GM23338 (cell line): ENCODE results near the gene CST1. TPM values are rescaled to one million over a fixed set of nuclear protein-coding genes. Genes with fewer than 3 reads are reported as not detected.
"Not testable (repeated sequence)": the region's sequence is repeated elsewhere in the genome, so short reads cannot be mapped to it uniquely, and the experiment has no call there.

Experiments used
- ATAC-seq: fragments of 200-7000 bp; cut with Tn5 transposase; 3 replicates; pipeline ENCODE4 v1.9.1; 2020
- DNase-seq: peaks from one replicate; pipeline ENCODE4 v3.0.0-alpha.2; 2015; ENCODE audit warnings: low spot score
- H2AFZ ChIP-seq: fragments of 200-600 bp; sonication (generic); 2 replicates; pipeline ENCODE4 v1.8.0; 2016; ENCODE audit warnings: antibody characterized with exemption, mild to moderate bottlenecking, moderate library complexity
- H3F3A ChIP-seq: fragments of 200-600 bp; sonication (generic); replicated peaks from 2 replicates; pipeline ENCODE4 v1.8.0; 2017; ENCODE audit warnings: antibody characterized with exemption, mixed run types, low read depth
- H3K27ac ChIP-seq: fragments of 200-600 bp; sonication (generic); 2 replicates; pipeline ENCODE4 v1.6.1; 2016; ENCODE audit warnings: low read depth
- H3K27me3 ChIP-seq: fragments of 200-600 bp; sonication (generic); 2 replicates; pipeline ENCODE4 v1.8.0; 2016; ENCODE audit warnings: mild to moderate bottlenecking, mixed run types, moderate library complexity; ENCODE audit not compliant: insufficient read depth
- H3K36me3 ChIP-seq: fragments of 200-600 bp; sonication (generic); 2 replicates; pipeline ENCODE4 v1.8.0; 2016; ENCODE audit warnings: mild to moderate bottlenecking; ENCODE audit not compliant: insufficient read depth
- H3K4me1 ChIP-seq: fragments of 200-600 bp; sonication (generic); 2 replicates; pipeline ENCODE4 v1.8.0; 2016; ENCODE audit warnings: mild to moderate bottlenecking, moderate library complexity; ENCODE audit not compliant: insufficient read depth
- H3K4me2 ChIP-seq: fragments of 200-600 bp; sonication (generic); 2 replicates; pipeline ENCODE4 v1.7.1; 2017; ENCODE audit warnings: mixed run types
- H3K4me3 ChIP-seq: fragments of 200-600 bp; sonication (generic); 2 replicates; pipeline ENCODE4 v1.6.1; 2016; ENCODE audit warnings: mixed run types
- H3K79me2 ChIP-seq: fragments of 200-600 bp; sonication (generic); replicated peaks from 2 replicates; pipeline ENCODE4 v1.8.0; 2017; ENCODE audit warnings: mild to moderate bottlenecking; ENCODE audit not compliant: insufficient read depth
- H3K9me2 ChIP-seq: fragments of 200-600 bp; sonication (generic); 2 replicates; pipeline ENCODE4 v1.8.0; 2017; ENCODE audit not compliant: insufficient read depth
- H4K20me1 ChIP-seq: fragments of 200-600 bp; sonication (generic); replicated peaks from 2 replicates; pipeline ENCODE4 v1.8.0; 2017; ENCODE audit warnings: mild to moderate bottlenecking; ENCODE audit not compliant: insufficient read depth
- H3K27ac Mint-ChIP-seq: 2 replicates; pipeline ENCODE4 v1.8.0; 2020; ENCODE audit warnings: inconsistent platforms, mild to moderate bottlenecking, moderate library complexity, mixed read lengths
- H3K27me3 Mint-ChIP-seq: 3 replicates; pipeline ENCODE4 v1.8.0; 2022; ENCODE audit warnings: low read depth, mild to moderate bottlenecking, moderate library complexity, mixed read lengths, inconsistent platforms; ENCODE audit not compliant: insufficient read depth, poor library complexity
- H3K36me3 Mint-ChIP-seq: 3 replicates; pipeline ENCODE4 v1.8.0; 2021; ENCODE audit warnings: low read depth, mild to moderate bottlenecking, inconsistent platforms, moderate library complexity, mixed read lengths
- H3K4me1 Mint-ChIP-seq: 3 replicates; pipeline ENCODE4 v1.8.0; 2020; ENCODE audit warnings: mild to moderate bottlenecking, inconsistent platforms, mixed read lengths
- H3K4me3 Mint-ChIP-seq: 3 replicates; pipeline ENCODE4 v1.8.0; 2021; ENCODE audit warnings: moderate library complexity, mild to moderate bottlenecking, inconsistent platforms, mixed read lengths
- H3K9me3 Mint-ChIP-seq: 3 replicates; pipeline ENCODE4 v1.8.0; 2020; ENCODE audit warnings: moderate library complexity, mild to moderate bottlenecking, inconsistent platforms, mixed read lengths
- ETS1 ChIP-seq: IDR thresholded peaks from 2 replicates; pipeline ENCODE4 v1.6.1; 2016; ENCODE audit warnings: antibody characterized with exemption
- JUNB ChIP-seq: IDR thresholded peaks from one replicate; pipeline ENCODE4 v1.6.1; 2016; ENCODE audit warnings: antibody characterized with exemption; ENCODE audit not compliant: unreplicated experiment
- NANOG ChIP-seq: IDR thresholded peaks from 2 replicates; pipeline ENCODE4 v1.6.1; 2016; ENCODE audit warnings: antibody characterized with exemption, borderline replicate concordance
- POLR2AphosphoS5 ChIP-seq: IDR thresholded peaks from 2 replicates; pipeline ENCODE4 v1.6.1; 2016; ENCODE audit warnings: antibody characterized with exemption, low read depth
- STAT1 ChIP-seq: IDR thresholded peaks from one replicate; pipeline ENCODE4 v1.6.1; 2016; ENCODE audit warnings: antibody characterized with exemption; ENCODE audit not compliant: unreplicated experiment
- polyA plus RNA-seq: library from polyadenylated mRNA; unstranded; fragments of >200 nt; fragmentation: Nextera tagmentation; extraction: Ambion mirVana; gene quantifications from 2 replicates; pipeline ENCODE4 v1.2.1, GENCODE V29; 2016
- total RNA-seq: library from RNA; depleted of rRNA; stranded (reverse); fragments of >200 nt; shearing (Covaris generic); gene quantifications from 2 replicates; pipeline ENCODE4 v1.2.3, GENCODE V29; 2014
- TF ChIP-seq, protein P1 (sequence below), 2 experiments: fragments of 200-600 bp in 1 of 2; sonication (generic) in 1 of 2; conservative IDR thresholded peaks; 2 replicates each; pipeline versions ENCODE4 v1.5.1 to v1.6.1; 2016 to 2017; ENCODE audit warnings: antibody characterized with exemption in 2 of 2, low read depth in 2 of 2, mild to moderate bottlenecking in 2 of 2, moderate library complexity in 1 of 2
- TF ChIP-seq, protein P2 (sequence below): IDR thresholded peaks from one replicate; pipeline ENCODE4 v1.6.1; 2018; ENCODE audit warnings: antibody characterized with exemption; ENCODE audit not compliant: unreplicated experiment

The CST1 gene
- total and polyA plus RNA-seq, 2 experiments from 2014 or later, result 1.8 to 4.9 TPM

GRCh38 chr20:23764630-23765029 is 13.9 kb upstream of the CST1 start:
- Mint-ChIP-seq H3K4me1 (peaks cover 30% of the 10 kb centered on the region), H3K36me3 (peaks cover 10% of the 10 kb centered on the region; the same call in 2 of the 3 replicates), H3K4me3 (peak overlapping the region; percentile 3; the same call in 1 of the 3 replicates), H3K9me3 (peaks cover 11% of the 10 kb centered on the region; the same call in 1 of the 3 replicates), H3K27ac (peak overlapping the region; percentile 3; the same call in 1 of the 2 replicates), H3K27me3 (peaks cover 29% of the 10 kb centered on the region)
- not testable (repeated sequence) for H3K79me2 ChIP-seq, H3K36me3 ChIP-seq, H4K20me1 ChIP-seq, H3F3A ChIP-seq, H3K9me2 ChIP-seq, H2AFZ ChIP-seq, ATAC-seq
- peak; percentile 39 for DNase-seq
- Histone ChIP-seq H3K4me1 (peaks cover 23% of the 10 kb centered on the region), H3K27me3 (peaks cover 33% of the 10 kb centered on the region), H3K4me3 (peak overlapping the region; percentile 24; the same call in 1 of the 2 replicates), H3K27ac (peak overlapping the region; percentile 41; the same call in 1 of the 2 replicates), H3K4me2 (peak overlapping the region; percentile 68)
- TF ChIP-seq ETS1 (peak; percentile 50; the same call in 1 of the 2 replicates), NANOG (peak; percentile 80)

- H3K4me3 ChIP-seq, result no peak overlapping the region
- H3K27ac ChIP-seq, result no peak overlapping the region
- no peak overlapping the region for H3K4me3 Mint-ChIP-seq
- peaks cover 34% of the 10 kb centered on the region for H3K27me3 Mint-ChIP-seq
- ATAC-seq (no peak), DNase-seq (no peak)
- peaks cover 46% of the 10 kb centered on the region for H3K27me3 ChIP-seq
- H3K79me2 ChIP-seq, result no peaks in the 10 kb centered on the region
- peaks cover 11% of the 10 kb centered on the region; the same call in 2 of the 3 replicates for H3K9me3 Mint-ChIP-seq
- no peaks in the 10 kb centered on the region for H4K20me1 ChIP-seq
- no peak overlapping the region for H2AFZ ChIP-seq
- peak overlapping the region; percentile 68; the same call in 1 of the 2 replicates for H3K4me2 ChIP-seq
- H3K36me3 Mint-ChIP-seq, result peaks cover 10% of the 10 kb centered on the region; the same call in 2 of the 3 replicates
- no peak overlapping the region for H3K27ac Mint-ChIP-seq
- H3F3A ChIP-seq, result no peaks in the 10 kb centered on the region
- H3K36me3 ChIP-seq, result no peaks in the 10 kb centered on the region
- TF ChIP-seq POLR2AphosphoS5 (no peak), JUNB (no peak)
- TF ChIP-seq, protein P1, sequence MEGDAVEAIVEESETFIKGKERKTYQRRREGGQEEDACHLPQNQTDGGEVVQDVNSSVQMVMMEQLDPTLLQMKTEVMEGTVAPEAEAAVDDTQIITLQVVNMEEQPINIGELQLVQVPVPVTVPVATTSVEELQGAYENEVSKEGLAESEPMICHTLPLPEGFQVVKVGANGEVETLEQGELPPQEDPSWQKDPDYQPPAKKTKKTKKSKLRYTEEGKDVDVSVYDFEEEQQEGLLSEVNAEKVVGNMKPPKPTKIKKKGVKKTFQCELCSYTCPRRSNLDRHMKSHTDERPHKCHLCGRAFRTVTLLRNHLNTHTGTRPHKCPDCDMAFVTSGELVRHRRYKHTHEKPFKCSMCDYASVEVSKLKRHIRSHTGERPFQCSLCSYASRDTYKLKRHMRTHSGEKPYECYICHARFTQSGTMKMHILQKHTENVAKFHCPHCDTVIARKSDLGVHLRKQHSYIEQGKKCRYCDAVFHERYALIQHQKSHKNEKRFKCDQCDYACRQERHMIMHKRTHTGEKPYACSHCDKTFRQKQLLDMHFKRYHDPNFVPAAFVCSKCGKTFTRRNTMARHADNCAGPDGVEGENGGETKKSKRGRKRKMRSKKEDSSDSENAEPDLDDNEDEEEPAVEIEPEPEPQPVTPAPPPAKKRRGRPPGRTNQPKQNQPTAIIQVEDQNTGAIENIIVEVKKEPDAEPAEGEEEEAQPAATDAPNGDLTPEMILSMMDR (conservative IDR thresholded peaks at IDR 0.05; ENCODE audit: low read depth in 2 of 2), result no peak
- H3K9me2 ChIP-seq, result peaks cover 5% of the 10 kb centered on the region; the same call in 1 of the 2 replicates
- peaks cover 40% of the 10 kb centered on the region for H3K4me1 Mint-ChIP-seq
- H3K4me1 ChIP-seq, result peaks cover 27% of the 10 kb centered on the region
Observed at GRCh38 chr20:23763345-23763744, 12.6 kb upstream of the CST1 start.

DNA sequence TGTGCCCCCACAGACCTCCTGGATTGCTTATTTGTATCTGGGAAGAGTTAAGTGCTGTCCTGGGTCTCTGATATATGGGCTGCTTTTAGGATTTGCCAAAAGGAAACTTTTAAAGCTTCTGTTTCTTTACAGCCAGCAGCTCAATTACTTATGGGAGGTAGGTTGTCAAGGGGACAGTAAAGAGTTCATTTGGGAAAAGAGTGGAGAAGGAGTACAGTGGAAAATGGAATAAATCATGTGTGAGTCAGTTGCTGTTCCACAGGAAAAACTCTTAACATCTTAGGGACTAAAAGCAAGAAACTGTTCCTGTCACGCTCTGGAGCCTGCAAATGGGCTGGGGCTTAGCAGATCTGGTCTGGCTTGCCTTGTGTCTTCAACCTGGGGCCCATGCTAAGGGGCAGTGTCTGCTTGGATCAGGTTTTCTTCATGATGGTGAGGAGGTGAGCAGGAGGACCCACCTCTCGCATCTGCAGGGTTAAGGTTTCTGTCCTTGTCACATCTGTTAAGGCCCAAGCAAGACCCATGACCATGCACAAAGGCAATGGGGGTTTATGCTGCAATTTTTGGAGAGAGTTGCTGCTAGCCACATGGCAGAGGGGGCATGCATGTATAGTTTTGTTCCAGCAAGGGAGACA is 8.7 kb upstream of the CST1 start:
- Histone ChIP-seq H3K27ac (no peak overlapping the region), H3K27me3 (peaks cover 84% of the 10 kb centered on the region), H3F3A (no peaks in the 10 kb centered on the region), H2AFZ (no peak overlapping the region), H3K4me1 (peaks cover 39% of the 10 kb centered on the region), H3K9me2 (peaks cover 5% of the 10 kb centered on the region; the same call in 1 of the 2 replicates), H3K79me2 (no peaks in the 10 kb centered on the region), H4K20me1 (no peaks in the 10 kb centered on the region), H3K4me2 (no peak overlapping the region), H3K36me3 (no peaks in the 10 kb centered on the region), H3K4me3 (no peak overlapping the region)
- TF ChIP-seq, protein P2, sequence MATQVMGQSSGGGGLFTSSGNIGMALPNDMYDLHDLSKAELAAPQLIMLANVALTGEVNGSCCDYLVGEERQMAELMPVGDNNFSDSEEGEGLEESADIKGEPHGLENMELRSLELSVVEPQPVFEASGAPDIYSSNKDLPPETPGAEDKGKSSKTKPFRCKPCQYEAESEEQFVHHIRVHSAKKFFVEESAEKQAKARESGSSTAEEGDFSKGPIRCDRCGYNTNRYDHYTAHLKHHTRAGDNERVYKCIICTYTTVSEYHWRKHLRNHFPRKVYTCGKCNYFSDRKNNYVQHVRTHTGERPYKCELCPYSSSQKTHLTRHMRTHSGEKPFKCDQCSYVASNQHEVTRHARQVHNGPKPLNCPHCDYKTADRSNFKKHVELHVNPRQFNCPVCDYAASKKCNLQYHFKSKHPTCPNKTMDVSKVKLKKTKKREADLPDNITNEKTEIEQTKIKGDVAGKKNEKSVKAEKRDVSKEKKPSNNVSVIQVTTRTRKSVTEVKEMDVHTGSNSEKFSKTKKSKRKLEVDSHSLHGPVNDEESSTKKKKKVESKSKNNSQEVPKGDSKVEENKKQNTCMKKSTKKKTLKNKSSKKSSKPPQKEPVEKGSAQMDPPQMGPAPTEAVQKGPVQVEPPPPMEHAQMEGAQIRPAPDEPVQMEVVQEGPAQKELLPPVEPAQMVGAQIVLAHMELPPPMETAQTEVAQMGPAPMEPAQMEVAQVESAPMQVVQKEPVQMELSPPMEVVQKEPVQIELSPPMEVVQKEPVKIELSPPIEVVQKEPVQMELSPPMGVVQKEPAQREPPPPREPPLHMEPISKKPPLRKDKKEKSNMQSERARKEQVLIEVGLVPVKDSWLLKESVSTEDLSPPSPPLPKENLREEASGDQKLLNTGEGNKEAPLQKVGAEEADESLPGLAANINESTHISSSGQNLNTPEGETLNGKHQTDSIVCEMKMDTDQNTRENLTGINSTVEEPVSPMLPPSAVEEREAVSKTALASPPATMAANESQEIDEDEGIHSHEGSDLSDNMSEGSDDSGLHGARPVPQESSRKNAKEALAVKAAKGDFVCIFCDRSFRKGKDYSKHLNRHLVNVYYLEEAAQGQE, result no peak
- TF ChIP-seq STAT1, result no peak
- Mint-ChIP-seq H3K27me3 (peaks cover 71% of the 10 kb centered on the region), H3K27ac (no peak overlapping the region), H3K4me1 (peaks cover 62% of the 10 kb centered on the region), H3K36me3 (no peaks in the 10 kb centered on the region; the same call in 2 of the 3 replicates), H3K4me3 (no peak overlapping the region), H3K9me3 (no peaks in the 10 kb centered on the region; the same call in 2 of the 3 replicates)
- ATAC-seq (no peak), DNase-seq (no peak)
